Lung (tissue), 12 donors: ENCODE data around the gene WDR1. TPM values are rescaled to one million over a fixed set of nuclear protein-coding genes. Genes with fewer than 3 reads are reported as not detected.
A peak's percentile ranks its signal among the peaks of the same experiment; 100 is the strongest.

Source experiments
- ATAC-seq: fragments of 200-7000 bp; cut with Tn5 transposase; one replicate; pipeline ENCODE4 v1.9.1; 2020; ENCODE audit warnings: moderate number of reproducible peaks; ENCODE audit not compliant: insufficient read depth, low FRiP score
- DNase-seq, 3 donors: peaks; one replicate each; pipeline ENCODE4 v3.0.0-alpha.2; 2013 to 2017
- H3K27ac ChIP-seq, 2 donors: one replicate each; pipeline ENCODE4 v1.5.1; 2013; ENCODE audit warnings: mild to moderate bottlenecking in 2 of 2, moderate library complexity in 2 of 2, control low read depth in 1 of 2, inconsistent platforms in 1 of 2, low read depth in 1 of 2, low read length in 1 of 2
- H3K27me3 ChIP-seq, 3 donors: one replicate each; pipeline ENCODE4 v1.5.1; 2013; ENCODE audit warnings: low read length in 2 of 3; ENCODE audit not compliant: control insufficient read depth in 3 of 3, insufficient read depth in 3 of 3
- H3K36me3 ChIP-seq, 4 donors: one replicate each; pipeline ENCODE4 v1.5.1; 2013; ENCODE audit warnings: low read length in 4 of 4, mild to moderate bottlenecking in 1 of 4, moderate library complexity in 1 of 4; ENCODE audit not compliant: control insufficient read depth in 4 of 4, insufficient read depth in 4 of 4
- H3K4me1 ChIP-seq, 5 donors: one replicate each; pipeline ENCODE4 v1.5.1; 2013; ENCODE audit warnings: low read length in 5 of 5, mild to moderate bottlenecking in 2 of 5, moderate library complexity in 1 of 5; ENCODE audit not compliant: control insufficient read depth in 5 of 5, insufficient read depth in 5 of 5
- H3K4me3 ChIP-seq: one replicate; pipeline ENCODE4 v1.5.1; 2013; ENCODE audit warnings: mild to moderate bottlenecking, control low read depth, moderate library complexity
- H3K9ac ChIP-seq, 2 donors: one replicate each; pipeline ENCODE4 v1.5.1; 2013; ENCODE audit warnings: low read length in 2 of 2, control low read depth in 1 of 2; ENCODE audit not compliant: insufficient read depth in 1 of 2
- H3K9me3 ChIP-seq, 4 donors: one replicate each; pipeline ENCODE4 v1.5.1; 2013; ENCODE audit warnings: low read length in 3 of 4, mild to moderate bottlenecking in 1 of 4, moderate library complexity in 1 of 4; ENCODE audit not compliant: control insufficient read depth in 4 of 4, insufficient read depth in 3 of 4
- WGBS, 2 donors: extraction: QIAGEN DNeasy Blood & Tissue Kit; methylation state at CpG; one replicate each; pipeline ENCODE4 v1.1.7; 2013; 5-methylcytosine and 5-hydroxymethylcytosine counted together
- polyA plus RNA-seq, 2 donors: library from polyadenylated mRNA; stranded (reverse); fragments of 200-250 nt; gene quantifications; one replicate each; pipeline ENCODE4 v1.2.1, GENCODE V29; 2013
- total RNA-seq, 2 donors: library from RNA; depleted of rRNA in 1 of 2; stranded (reverse); fragments of >200 nt in 1 of 2; gene quantifications; one replicate each; pipeline ENCODE4 v1.2.1, GENCODE V29; 2014 to 2021
- TF ChIP-seq, protein P1 (sequence below): IDR thresholded peaks from 2 replicates; pipeline ENCODE4 v1.5.1; 2012; ENCODE audit warnings: mild to moderate bottlenecking; ENCODE audit errors: control extremely low read depth, extremely low read depth
- donor health status: control.
- donor health status: control.
- donor health status: Bipolar disorder and iron deficiency.
- donor health status: healthy.
- donor health status: DM: yes; HTN: yes; CAD: no.

The WDR1 gene
- total and polyA plus RNA-seq, 4 donors, result 72.0 to 325 (median 205) TPM

DNA sequence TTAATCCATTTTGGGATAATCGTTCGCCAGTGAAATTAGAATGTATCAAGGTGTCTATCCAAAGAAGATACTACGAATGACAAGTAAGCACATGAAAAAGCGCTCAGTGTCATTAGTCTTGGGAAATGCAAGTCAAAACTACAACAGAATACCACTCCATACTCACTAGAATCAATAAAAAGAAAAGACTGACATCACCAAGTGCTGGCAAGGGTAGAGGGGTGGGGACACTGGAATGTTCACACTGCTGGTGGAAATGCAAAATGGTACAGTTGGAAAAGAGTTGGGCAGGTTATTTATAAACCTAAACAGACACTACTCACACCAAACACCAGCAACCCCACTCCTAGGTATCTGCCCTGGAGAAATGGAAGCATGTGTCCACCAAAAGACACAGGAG is 11.2 kb downstream of the WDR1 start:
- Histone ChIP-seq H3K4me1 (peaks cover 0 to 61% (median 16%) of the 10 kb centered on the region in 5 donors), H3K9me3 (no peaks in the 10 kb centered on the region), H3K9ac (no peak overlapping the region), H3K27me3 (no peaks in the 10 kb centered on the region), H3K36me3 (peaks cover 7 to 53% (median 19%) of the 10 kb centered on the region in 4 donors), H3K4me3 (no peak overlapping the region), H3K27ac (peak overlapping the region in 1 of 2 donors; percentile 65)
- DNase-seq (no peak), ATAC-seq (no peak)
- 85 to 92% methylated on average over 4 of the region's 4 CpGs for WGBS, 2 donors
- TF ChIP-seq, protein P1, sequence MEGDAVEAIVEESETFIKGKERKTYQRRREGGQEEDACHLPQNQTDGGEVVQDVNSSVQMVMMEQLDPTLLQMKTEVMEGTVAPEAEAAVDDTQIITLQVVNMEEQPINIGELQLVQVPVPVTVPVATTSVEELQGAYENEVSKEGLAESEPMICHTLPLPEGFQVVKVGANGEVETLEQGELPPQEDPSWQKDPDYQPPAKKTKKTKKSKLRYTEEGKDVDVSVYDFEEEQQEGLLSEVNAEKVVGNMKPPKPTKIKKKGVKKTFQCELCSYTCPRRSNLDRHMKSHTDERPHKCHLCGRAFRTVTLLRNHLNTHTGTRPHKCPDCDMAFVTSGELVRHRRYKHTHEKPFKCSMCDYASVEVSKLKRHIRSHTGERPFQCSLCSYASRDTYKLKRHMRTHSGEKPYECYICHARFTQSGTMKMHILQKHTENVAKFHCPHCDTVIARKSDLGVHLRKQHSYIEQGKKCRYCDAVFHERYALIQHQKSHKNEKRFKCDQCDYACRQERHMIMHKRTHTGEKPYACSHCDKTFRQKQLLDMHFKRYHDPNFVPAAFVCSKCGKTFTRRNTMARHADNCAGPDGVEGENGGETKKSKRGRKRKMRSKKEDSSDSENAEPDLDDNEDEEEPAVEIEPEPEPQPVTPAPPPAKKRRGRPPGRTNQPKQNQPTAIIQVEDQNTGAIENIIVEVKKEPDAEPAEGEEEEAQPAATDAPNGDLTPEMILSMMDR, result no peak

DNA sequence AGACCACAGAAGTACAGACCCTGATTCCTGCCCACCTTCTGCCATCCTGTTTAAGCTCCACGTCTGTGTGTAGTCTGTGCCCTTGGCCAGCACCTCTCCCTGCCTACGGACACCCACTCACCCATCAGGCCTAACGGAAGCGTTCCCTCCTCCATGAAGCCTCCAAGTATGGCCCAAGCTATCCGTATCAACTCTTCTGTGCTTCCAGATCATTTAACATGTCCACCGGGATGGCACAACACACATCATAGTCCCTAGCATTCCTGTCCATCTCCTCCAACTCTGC is 11.7 kb downstream of the WDR1 start:
- H3K27me3 ChIP-seq, result no peaks in the 10 kb centered on the region
- H3K4me3 ChIP-seq, result no peak overlapping the region
- peaks cover 7 to 52% (median 22%) of the 10 kb centered on the region in 4 donors for H3K36me3 ChIP-seq
- no peaks in the 10 kb centered on the region for H3K9me3 ChIP-seq
- no peak for DNase-seq
- H3K4me1 ChIP-seq, result peaks cover 0 to 61% (median 16%) of the 10 kb centered on the region in 5 donors
- 84 to 85% methylated on average over 6 of the region's 6 CpGs for WGBS, 2 donors
- H3K27ac ChIP-seq, result peak overlapping the region; percentile 49 to 65
- ATAC-seq, result no peak
- TF ChIP-seq, protein P1, result no peak
- no peak overlapping the region for H3K9ac ChIP-seq

DNA sequence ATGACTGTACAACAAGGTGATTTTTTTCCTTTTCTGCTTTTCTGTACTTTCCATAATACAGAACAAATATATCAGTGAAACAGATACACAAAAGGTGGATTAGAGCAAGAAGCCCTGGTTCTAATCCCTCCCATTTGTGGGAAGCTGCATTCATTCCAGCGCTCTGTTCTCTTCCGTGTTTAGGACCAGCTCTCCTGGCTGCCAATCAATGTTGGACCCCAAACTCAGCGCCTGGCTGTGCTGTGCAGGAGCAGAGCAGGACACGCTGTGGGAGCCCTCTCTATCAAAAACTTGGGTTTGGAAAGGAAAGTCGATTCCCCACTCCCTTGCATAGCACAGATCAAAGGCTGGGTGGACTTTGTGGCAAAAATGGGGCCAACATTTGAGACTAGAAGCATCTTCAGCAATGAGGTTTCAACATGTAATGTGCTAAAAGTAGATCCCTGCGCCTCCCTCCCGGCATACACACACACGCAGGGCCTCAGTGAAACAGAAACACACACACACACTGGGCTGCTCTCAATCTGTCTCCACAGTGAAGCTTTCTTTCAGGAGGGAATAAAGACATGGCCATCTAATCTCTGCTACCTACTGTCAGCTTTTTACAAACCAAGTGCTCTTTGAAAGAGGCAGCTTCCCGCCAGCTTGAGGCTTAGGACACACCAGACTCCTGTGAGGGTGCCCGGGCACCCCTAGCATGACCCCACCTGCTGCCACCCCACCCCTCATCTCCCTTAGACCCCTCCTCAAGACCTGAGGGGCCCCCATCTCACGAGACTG is 12.2 kb downstream of the WDR1 start:
- Histone ChIP-seq H3K27ac (peak overlapping the region; percentile 49 to 65), H3K9me3 (no peaks in the 10 kb centered on the region), H3K9ac (no peak overlapping the region), H3K4me1 (peaks cover 0 to 57% (median 16%) of the 10 kb centered on the region in 5 donors), H3K4me3 (no peak overlapping the region), H3K27me3 (no peaks in the 10 kb centered on the region), H3K36me3 (peaks cover 7 to 52% (median 22%) of the 10 kb centered on the region in 4 donors)
- WGBS, 2 donors, result 77 to 86% methylated on average over 11 of the region's 11 CpGs
- DNase-seq (no peak), ATAC-seq (no peak)
- TF ChIP-seq, protein P1, result no peak
